ENCODE data around the gene CNTNAP2. TPM values are rescaled to one million over a fixed set of nuclear protein-coding genes. Genes with fewer than 3 reads are reported as not detected.

The CNTNAP2 gene
- total RNA-seq, 8 experiments from 2014 or later: 0.05 to 27.0 (median 15.0) TPM

DNA sequence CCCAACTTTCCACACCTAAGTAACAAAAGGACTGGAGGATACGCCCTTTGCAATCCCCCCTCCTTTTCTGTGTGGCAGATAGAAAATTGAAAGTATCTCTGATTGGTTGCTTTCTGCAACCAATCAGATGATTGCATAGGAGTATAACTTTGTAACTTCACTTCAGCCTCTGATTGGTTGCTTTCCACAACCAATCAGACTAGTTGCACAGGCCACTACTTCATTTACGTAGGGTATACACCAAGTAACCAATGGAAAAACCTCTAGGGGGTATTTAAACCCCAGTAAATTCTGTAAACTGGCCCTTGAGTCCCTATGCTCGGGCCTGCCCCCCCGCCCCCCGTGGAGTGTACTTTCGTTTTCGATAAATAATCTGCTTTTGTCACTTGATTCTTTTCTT, 1080.4 kb downstream of the CNTNAP2 start:
- peak in 1 of 8 experiments; percentile 32 for ATAC-seq (replicated peaks in 6 of 8)
- no peaks in the 10 kb centered on the region for H3K4me1 ChIP-seq (replicated peaks in 1 of 2)
- H3K27ac ChIP-seq: no peak overlapping the region
- in situ Hi-C loops (cut with MboI; ENCODE audit: low pct_unique_long_range_greater_than_20kb in 2 of 9, low sequenced_read_pairs in 9 of 9, unreplicated experiment in 9 of 9): no loop called here
- no peak overlapping the region for H3K4me3 ChIP-seq
- 36 to 100% (median 88%) methylated on average over 1 to 7 of the region's 7 CpGs; no CpG with 5 or more reads in 2 of the 10 experiments for WGBS, 10 experiments

DNA sequence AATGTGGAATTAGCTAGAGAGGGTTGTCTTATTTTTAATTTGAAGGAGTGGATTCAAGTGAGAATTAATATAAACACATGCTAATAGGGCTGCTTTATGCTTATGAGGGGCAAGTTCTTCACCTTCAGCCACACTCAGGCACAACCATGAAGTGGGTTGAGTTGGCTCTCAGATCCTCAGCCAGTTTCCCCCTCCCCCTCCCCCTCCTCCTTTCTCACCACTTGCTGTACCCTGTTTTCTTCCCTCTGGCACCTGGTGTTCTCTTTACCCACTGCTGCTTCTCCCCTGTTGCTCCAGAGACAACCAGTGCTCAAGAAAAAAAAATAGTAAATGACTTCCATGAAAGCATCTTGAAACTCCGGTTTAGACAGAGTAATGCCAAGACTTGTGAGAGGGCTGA, 1083.3 kb downstream of the CNTNAP2 start:
- no peaks in the 10 kb centered on the region for H3K4me1 ChIP-seq (replicated peaks in 1 of 2)
- in situ Hi-C loops (cut with MboI; ENCODE audit: low pct_unique_long_range_greater_than_20kb in 2 of 9, low sequenced_read_pairs in 9 of 9, unreplicated experiment in 9 of 9): no loop called here
- 0 to 100% (median 43%) methylated on average over 1 of the region's 1 CpG; no CpG with 5 or more reads in 6 of the 10 experiments for WGBS, 10 experiments
- H3K4me3 ChIP-seq: no peak overlapping the region
- ATAC-seq (replicated peaks in 6 of 8): no peak
- no peak overlapping the region for H3K27ac ChIP-seq

DNA sequence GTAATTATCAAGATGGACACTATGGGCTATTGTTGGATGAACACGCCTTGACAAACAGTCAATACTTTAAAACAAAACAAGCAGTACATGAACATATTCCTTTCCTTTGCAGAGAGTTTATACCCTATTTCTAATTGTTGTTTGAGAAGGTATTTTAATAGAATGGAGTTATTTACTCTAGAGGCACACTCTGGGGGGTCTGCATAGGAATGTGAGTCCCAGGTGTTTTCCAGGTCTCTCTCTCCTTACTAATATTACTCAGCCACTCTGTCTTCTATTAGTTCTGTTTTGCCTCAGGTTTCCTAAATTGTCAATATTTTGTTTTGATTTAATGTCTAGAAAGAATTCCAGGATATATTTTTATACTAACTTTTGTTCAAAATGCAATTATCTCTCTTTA, 1091.4 kb downstream of the CNTNAP2 start:
- WGBS, 10 experiments: 25 to 100% (median 54%) methylated on average over 1 of the region's 1 CpG; no CpG with 5 or more reads in 3 of the 10 experiments
- no peak for ATAC-seq (replicated peaks in 6 of 8)
- Histone ChIP-seq H3K27ac (no peak overlapping the region), H3K4me1 (replicated peaks in 1 of 2) (no peaks in the 10 kb centered on the region), H3K4me3 (no peak overlapping the region)
- in situ Hi-C loops (cut with MboI; ENCODE audit: low pct_unique_long_range_greater_than_20kb in 2 of 9, low sequenced_read_pairs in 9 of 9, unreplicated experiment in 9 of 9): no loop called here

- ATAC-seq (replicated peaks in 6 of 8): no peak
- H3K27ac ChIP-seq: no peak overlapping the region
Observed at GRCh38 chr7:147231275-147231674, 1114.7 kb downstream of the CNTNAP2 start.

DNA sequence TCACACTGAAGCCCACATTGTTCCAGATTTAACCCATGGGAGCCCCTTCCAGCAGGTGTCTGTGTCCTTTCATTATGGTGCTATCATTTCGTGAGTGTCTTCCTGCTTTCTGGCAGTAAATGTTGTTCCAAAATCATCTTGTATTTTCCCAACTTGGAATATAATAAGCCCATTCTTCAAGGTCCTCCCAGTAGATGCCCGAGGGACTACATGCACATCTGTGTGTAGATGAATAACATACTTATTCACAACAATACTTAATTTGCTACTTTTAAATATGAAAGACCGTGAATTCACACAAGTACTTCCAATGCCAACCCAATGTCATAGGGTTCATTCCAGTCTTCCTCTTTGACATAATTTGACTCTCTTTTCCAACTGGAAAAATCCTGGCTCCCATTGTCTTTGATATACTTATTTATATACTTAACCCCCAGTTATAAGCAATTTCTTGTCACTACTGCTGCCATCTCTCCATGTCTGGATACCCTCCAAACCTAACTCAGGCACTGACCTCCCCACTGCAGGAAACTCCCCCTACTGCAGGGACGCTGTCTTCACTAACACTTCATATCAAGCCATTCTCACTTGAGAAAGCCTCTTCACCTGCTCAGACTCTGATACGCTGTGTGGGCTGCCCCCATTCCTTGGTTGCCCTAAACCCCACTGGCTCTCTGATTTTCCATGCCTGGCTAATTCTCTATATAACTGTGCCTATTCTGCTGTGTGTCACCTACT, 1119.2 kb downstream of the CNTNAP2 start:
- no peaks in the 10 kb centered on the region for H3K4me1 ChIP-seq (replicated peaks in 1 of 2)
- no peak overlapping the region for H3K27ac ChIP-seq
- WGBS, 10 experiments: 6 to 100% (median 83%) methylated on average over 1 to 5 of the region's 5 CpGs; no CpG with 5 or more reads in 1 of the 10 experiments
- in situ Hi-C loops (cut with MboI; ENCODE audit: low pct_unique_long_range_greater_than_20kb in 2 of 9, low sequenced_read_pairs in 9 of 9, unreplicated experiment in 9 of 9): no loop called here
- ATAC-seq (replicated peaks in 6 of 8): no peak
- no peak overlapping the region for H3K4me3 ChIP-seq

More at GRCh38 chr7:147231275-147231674, 1114.7 kb downstream of the CNTNAP2 start:
- in situ Hi-C loops (cut with MboI; ENCODE audit: low pct_unique_long_range_greater_than_20kb in 2 of 9, low sequenced_read_pairs in 9 of 9, unreplicated experiment in 9 of 9): no loop called here
- Histone ChIP-seq H3K4me1 (replicated peaks in 1 of 2) (no peaks in the 10 kb centered on the region), H3K4me3 (no peak overlapping the region)
- WGBS, 10 experiments: 0 to 100% (median 80%) methylated on average over 1 to 2 of the region's 2 CpGs

DNA sequence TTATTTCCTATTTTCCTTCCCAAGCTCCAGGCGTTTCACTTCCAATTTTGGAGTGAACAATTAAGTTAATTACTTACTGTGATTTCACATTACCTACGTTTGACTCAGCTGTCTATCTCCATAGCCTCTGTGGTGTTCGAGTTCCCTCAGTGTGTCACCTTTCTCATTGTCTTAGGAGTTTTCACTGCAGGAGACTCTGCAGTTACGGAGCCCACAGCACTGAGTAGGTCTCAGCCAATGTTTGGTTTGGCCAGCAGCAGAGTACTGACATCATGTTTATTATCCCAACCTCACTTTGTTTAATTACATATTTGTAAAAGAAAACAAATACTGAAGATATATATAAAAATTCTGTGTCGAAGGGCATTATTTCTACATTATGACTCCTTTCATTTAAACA, 1123.9 kb downstream of the CNTNAP2 start:
- ATAC-seq (replicated peaks in 6 of 8): no peak
- Histone ChIP-seq H3K4me1 (replicated peaks in 1 of 2) (no peaks in the 10 kb centered on the region), H3K27ac (no peak overlapping the region), H3K4me3 (no peak overlapping the region)
- in situ Hi-C loops (cut with MboI; ENCODE audit: low pct_unique_long_range_greater_than_20kb in 2 of 9, low sequenced_read_pairs in 9 of 9, unreplicated experiment in 9 of 9): no loop called here
- WGBS, 10 experiments: 6 to 93% (median 66%) methylated on average over 1 to 5 of the region's 5 CpGs

DNA sequence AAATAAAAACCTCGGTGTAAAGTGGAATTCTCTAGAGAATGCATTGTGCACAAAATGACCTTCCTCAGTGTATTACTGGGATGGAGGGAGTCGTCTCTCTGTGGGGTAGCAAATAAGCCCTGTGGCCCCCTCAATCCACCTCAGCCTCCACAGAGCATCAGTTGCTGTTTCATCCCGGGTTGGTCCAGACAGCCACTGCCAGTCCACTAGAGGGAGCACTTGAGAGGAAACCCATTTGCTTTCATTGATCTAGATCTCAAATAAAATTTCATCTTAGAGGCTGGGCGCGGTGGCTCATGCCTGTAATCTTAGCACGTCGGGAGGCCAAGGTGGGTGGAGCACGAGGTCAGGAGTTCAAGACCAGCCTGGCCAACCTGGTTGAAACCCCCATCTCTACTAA, 1128.7 kb downstream of the CNTNAP2 start:
- Histone ChIP-seq H3K27ac (no peak overlapping the region), H3K4me3 (no peak overlapping the region), H3K4me1 (replicated peaks in 1 of 2) (no peaks in the 10 kb centered on the region)
- ATAC-seq (replicated peaks in 6 of 8): peak in 3 of 8 experiments; percentile 43 to 57 (median 45)
- 0 to 89% (median 58%) methylated on average over 1 to 8 of the region's 8 CpGs for WGBS, 10 experiments
- in situ Hi-C loops (cut with MboI; ENCODE audit: low pct_unique_long_range_greater_than_20kb in 2 of 9, low sequenced_read_pairs in 9 of 9, unreplicated experiment in 9 of 9): no loop called here

- in situ Hi-C loops (cut with MboI; ENCODE audit: low pct_unique_long_range_greater_than_20kb in 2 of 9, low sequenced_read_pairs in 9 of 9, unreplicated experiment in 9 of 9): no loop called here
- 0 to 86% (median 81%) methylated on average over 1 to 2 of the region's 2 CpGs; no CpG with 5 or more reads in 3 of the 10 experiments for WGBS, 10 experiments
- Histone ChIP-seq H3K27ac (no peak overlapping the region), H3K4me3 (no peak overlapping the region), H3K4me1 (replicated peaks in 1 of 2) (no peaks in the 10 kb centered on the region)
- ATAC-seq (replicated peaks in 6 of 8): no peak
Observed at GRCh38 chr7:147249956-147250355, 1133.4 kb downstream of the CNTNAP2 start.

GRCh38 chr7:147251751-147252325, 1135.2 kb downstream of the CNTNAP2 start:
- ATAC-seq (replicated peaks in 6 of 8): no peak
- 0 to 83% (median 40%) methylated on average over 1 of the region's 1 CpG; no CpG with 5 or more reads in 1 of the 10 experiments for WGBS, 10 experiments
- in situ Hi-C loops (cut with MboI; ENCODE audit: low pct_unique_long_range_greater_than_20kb in 2 of 9, low sequenced_read_pairs in 9 of 9, unreplicated experiment in 9 of 9): no loop called here

GRCh38 chr7:147261693-147262092, 1145.1 kb downstream of the CNTNAP2 start:
- 33 to 100% (median 100%) methylated on average over 1 of the region's 1 CpG; no CpG with 5 or more reads in 2 of the 10 experiments for WGBS, 10 experiments
- H3K4me1 ChIP-seq (replicated peaks in 1 of 2): no peaks in the 10 kb centered on the region

More at GRCh38 chr7:147251751-147252325, 1135.2 kb downstream of the CNTNAP2 start:
- Histone ChIP-seq H3K27ac (no peak overlapping the region), H3K4me3 (no peak overlapping the region), H3K4me1 (replicated peaks in 1 of 2) (no peaks in the 10 kb centered on the region)

GRCh38 chr7:147265528-147265927, 1148.9 kb downstream of the CNTNAP2 start:
- Histone ChIP-seq H3K4me3 (no peak overlapping the region), H3K27ac (no peak overlapping the region), H3K4me1 (replicated peaks in 1 of 2) (no peaks in the 10 kb centered on the region)
- ATAC-seq (replicated peaks in 6 of 8): no peak
- in situ Hi-C loops (cut with MboI; ENCODE audit: low pct_unique_long_range_greater_than_20kb in 2 of 9, low sequenced_read_pairs in 9 of 9, unreplicated experiment in 9 of 9): no loop called here
- WGBS, 10 experiments: 0 to 100% (median 89%) methylated on average over 1 to 5 of the region's 8 CpGs; no CpG with 5 or more reads in 4 of the 10 experiments

More at GRCh38 chr7:147261693-147262092, 1145.1 kb downstream of the CNTNAP2 start:
- in situ Hi-C loops (cut with MboI; ENCODE audit: low pct_unique_long_range_greater_than_20kb in 2 of 9, low sequenced_read_pairs in 9 of 9, unreplicated experiment in 9 of 9): no loop called here
- no peak overlapping the region for H3K27ac ChIP-seq
- no peak overlapping the region for H3K4me3 ChIP-seq
- ATAC-seq (replicated peaks in 6 of 8): no peak

DNA sequence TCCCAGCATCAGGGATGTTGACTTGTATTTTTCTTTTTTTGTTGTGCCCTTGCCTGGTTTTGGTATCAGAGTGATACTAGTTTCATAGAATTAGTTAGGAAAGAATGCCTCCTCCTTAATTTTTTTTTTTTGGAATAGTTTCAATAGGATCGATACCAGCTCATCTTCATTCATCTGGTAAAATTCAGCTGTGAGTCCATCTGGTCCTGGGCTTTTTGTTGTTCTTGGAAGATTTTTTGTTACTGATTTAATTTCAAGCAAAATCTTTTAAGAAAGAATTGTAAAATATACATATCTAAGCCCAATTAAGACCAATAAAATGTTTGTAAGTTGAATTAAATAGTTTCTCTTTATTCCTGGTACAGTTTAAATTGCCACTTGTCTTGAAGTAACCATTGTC, 1159.5 kb downstream of the CNTNAP2 start:
- H3K27ac ChIP-seq: no peak overlapping the region
- in situ Hi-C loops (cut with MboI; ENCODE audit: low pct_unique_long_range_greater_than_20kb in 2 of 9, low sequenced_read_pairs in 9 of 9, unreplicated experiment in 9 of 9): no loop called here
- H3K4me1 ChIP-seq (replicated peaks in 1 of 2): peaks cover 3 to 11% of the 10 kb centered on the region in 2 donors
- no peak for ATAC-seq (replicated peaks in 6 of 8)
- no peak overlapping the region for H3K4me3 ChIP-seq
- 0 to 100% (median 37%) methylated on average over 1 of the region's 1 CpG; no CpG with 5 or more reads in 2 of the 10 experiments for whole genome bisulfite sequencing, 10 experiments

- Histone ChIP-seq H3K27ac (no peak overlapping the region), H3K4me1 (replicated peaks in 1 of 2) (peaks cover 3 to 11% of the 10 kb centered on the region in 2 donors), H3K4me3 (no peak overlapping the region)
- ATAC-seq (replicated peaks in 6 of 8): peak in 2 of 8 experiments; percentile 15 to 21
- in situ Hi-C loops (cut with MboI; ENCODE audit: low pct_unique_long_range_greater_than_20kb in 2 of 9, low sequenced_read_pairs in 9 of 9, unreplicated experiment in 9 of 9): no loop called here
- WGBS, 10 experiments: 4 to 91% (median 53%) methylated on average over 2 to 6 of the region's 6 CpGs
Observed at GRCh38 chr7:147276783-147277370, 1160.3 kb downstream of the CNTNAP2 start.
